Neuronal stem cell (in vitro differentiated cells): ENCODE measurements around the gene XPR1.
"Not testable (repeated sequence)": the region's sequence is repeated elsewhere in the genome, so short reads cannot be mapped to it uniquely, and the experiment has no call there.

ENCODE experiments used
- DNase-seq: peaks from one replicate; pipeline ENCODE4 v3.0.0-alpha.2; 2013; ENCODE audit warnings: low spot score
- H2AFZ ChIP-seq: one replicate; pipeline ENCODE4 v1.6.1; 2013; ENCODE audit warnings: mild to moderate bottlenecking, low read length, inconsistent platforms
- H2AK5ac ChIP-seq: 2 replicates; pipeline ENCODE4 v1.6.1; 2013; ENCODE audit warnings: low read depth, mild to moderate bottlenecking, inconsistent platforms, low read length, moderate library complexity, mixed read lengths
- H2BK120ac ChIP-seq: 2 replicates; pipeline ENCODE4 v1.6.1; 2013; ENCODE audit warnings: low read depth, mild to moderate bottlenecking, inconsistent platforms, low read length, moderate library complexity, mixed read lengths
- H2BK12ac ChIP-seq: one replicate; pipeline ENCODE4 v1.6.1; 2013; ENCODE audit warnings: low read length, inconsistent platforms
- H2BK15ac ChIP-seq: 2 replicates; pipeline ENCODE4 v1.6.1; 2013; ENCODE audit warnings: mild to moderate bottlenecking, low read length, inconsistent platforms, mixed read lengths
- H2BK5ac ChIP-seq: one replicate; pipeline ENCODE4 v1.6.1; 2013; ENCODE audit warnings: inconsistent platforms, mild to moderate bottlenecking, low read length, moderate library complexity
- H3K14ac ChIP-seq: one replicate; pipeline ENCODE4 v1.6.1; 2013; ENCODE audit warnings: low read length, inconsistent platforms
- H3K18ac ChIP-seq: 2 replicates; pipeline ENCODE4 v1.6.1; 2013; ENCODE audit warnings: low read length, inconsistent platforms
- H3K23ac ChIP-seq: 2 replicates; pipeline ENCODE4 v1.6.1; 2013; ENCODE audit warnings: low read depth, mild to moderate bottlenecking, mixed read lengths, low read length, inconsistent platforms; ENCODE audit not compliant: poor library complexity
- H3K27ac ChIP-seq: replicated peaks from 3 replicates; pipeline ENCODE4 v1.5.1; 2013; ENCODE audit warnings: low read length, inconsistent platforms
- H3K27me3 ChIP-seq, 3 experiments: 2 replicates each; pipeline ENCODE4 v1.6.1; 2013; ENCODE audit warnings: low read length in 3 of 3, mild to moderate bottlenecking in 2 of 3, inconsistent platforms in 1 of 3, low read depth in 1 of 3, mixed read lengths in 1 of 3, moderate library complexity in 1 of 3; ENCODE audit not compliant: control insufficient read depth in 3 of 3, insufficient read depth in 3 of 3
- H3K36me3 ChIP-seq, 2 donors: replicated peaks in 1 of 2; 2 replicates each; pipeline ENCODE4 v1.6.1; 2013; ENCODE audit warnings: low read length in 2 of 2; ENCODE audit not compliant: control insufficient read depth in 2 of 2, insufficient read depth in 2 of 2
- H3K4ac ChIP-seq: 2 replicates; pipeline ENCODE4 v1.6.1; 2013; ENCODE audit warnings: inconsistent platforms, mild to moderate bottlenecking, low read length, moderate library complexity
- H3K4me1 ChIP-seq, 2 donors: 1 replicate in 1 of 2; 2 replicates in 1 of 2; pipeline ENCODE4 v1.6.1; 2013; ENCODE audit warnings: low read length in 2 of 2, low read depth in 1 of 2; ENCODE audit not compliant: control insufficient read depth in 2 of 2, insufficient read depth in 1 of 2
- H3K4me2 ChIP-seq: one replicate; pipeline ENCODE4 v1.6.1; 2013; ENCODE audit warnings: mild to moderate bottlenecking, low read length, inconsistent platforms; ENCODE audit not compliant: insufficient read depth, poor library complexity, severe bottlenecking
- H3K4me3 ChIP-seq, 2 donors: 2 replicates each; pipeline ENCODE4 v1.5.1; 2013; ENCODE audit warnings: low read length in 2 of 2, mild to moderate bottlenecking in 2 of 2, inconsistent platforms in 1 of 2, moderate library complexity in 1 of 2
- H3K79me1 ChIP-seq: one replicate; pipeline ENCODE4 v1.6.1; 2013; ENCODE audit warnings: low read depth, mild to moderate bottlenecking, inconsistent platforms, low read length, moderate library complexity
- H3K9ac ChIP-seq: one replicate; pipeline ENCODE4 v1.6.1; 2013; ENCODE audit warnings: mild to moderate bottlenecking, low read depth, low read length, inconsistent platforms; ENCODE audit not compliant: poor library complexity
- H3K9me3 ChIP-seq, 2 donors: replicated peaks in 1 of 2; 2 replicates each; pipeline versions ENCODE3 to v1.6.1; 2013; ENCODE audit warnings: low read length in 2 of 2, mild to moderate bottlenecking in 2 of 2, inconsistent platforms in 1 of 2, low read depth in 1 of 2, mixed read lengths in 1 of 2, moderate library complexity in 1 of 2; ENCODE audit not compliant: control insufficient read depth in 2 of 2, insufficient read depth in 1 of 2
- H4K8ac ChIP-seq: one replicate; pipeline ENCODE4 v1.6.1; 2013; ENCODE audit warnings: low read depth, mild to moderate bottlenecking, inconsistent platforms, low read length, moderate library complexity
- H4K91ac ChIP-seq: one replicate; pipeline ENCODE4 v1.6.1; 2013; ENCODE audit warnings: low read length, low read depth, mild to moderate bottlenecking, inconsistent platforms; ENCODE audit not compliant: poor library complexity
- WGBS, 2 donors: extraction: QIAGEN DNeasy Blood & Tissue Kit; methylation state at CpG; one replicate each; pipeline ENCODE4 v1.1.7; 2013; ENCODE audit warnings: missing lambda C conversion rate in 2 of 2, mixed read lengths in 1 of 2; ENCODE audit not compliant: insufficient read length in 2 of 2, insufficient replicate concordance in 1 of 2; ENCODE audit errors: extremely low coverage in 2 of 2; 5-methylcytosine and 5-hydroxymethylcytosine counted together

XPR1 gene

GRCh38 chr1:180787628-180788307, 155.9 kb downstream of the XPR1 start:
- WGBS, 2 donors: no CpG with 5 or more reads among the region's 5 CpGs
- no peak overlapping the region for H3K18ac ChIP-seq
- H3K9me3 ChIP-seq: no peaks in the 10 kb centered on the region
- H3K4ac ChIP-seq: no peak overlapping the region
- H4K8ac ChIP-seq: no peak overlapping the region
- no peak overlapping the region for H3K4me2 ChIP-seq
- no peak for DNase-seq
- H2BK12ac ChIP-seq: no peak overlapping the region
- H3K79me1 ChIP-seq: peaks cover 2% of the 10 kb centered on the region
- no peak overlapping the region for H2BK15ac ChIP-seq
- H3K23ac ChIP-seq: no peak overlapping the region
- H2BK120ac ChIP-seq: no peak overlapping the region
- H3K9ac ChIP-seq: no peak overlapping the region
- no peaks in the 10 kb centered on the region for H3K4me1 ChIP-seq
- H3K27ac ChIP-seq: no peak overlapping the region
- H2AK5ac ChIP-seq: no peak overlapping the region
- peaks cover 0 to 19% of the 10 kb centered on the region in 2 donors for H3K36me3 ChIP-seq
- H3K27me3 ChIP-seq: no peaks in the 10 kb centered on the region
- H3K4me3 ChIP-seq: no peak overlapping the region
- no peak overlapping the region for H2AFZ ChIP-seq
- H2BK5ac ChIP-seq: no peak overlapping the region
- no peak overlapping the region for H4K91ac ChIP-seq
- no peak overlapping the region for H3K14ac ChIP-seq

- no peaks in the 10 kb centered on the region for H3K4me1 ChIP-seq
- H3K4ac ChIP-seq: no peak overlapping the region
- no peak overlapping the region for H2BK15ac ChIP-seq
- no peak overlapping the region for H4K8ac ChIP-seq
- H3K9ac ChIP-seq: no peak overlapping the region
- no peak overlapping the region for H4K91ac ChIP-seq
- H3K4me3 ChIP-seq: no peak overlapping the region
- peaks cover 0 to 19% of the 10 kb centered on the region in 2 donors for H3K36me3 ChIP-seq
- H2BK12ac ChIP-seq: no peak overlapping the region
- H3K23ac ChIP-seq: no peak overlapping the region
- DNase-seq: no peak
- H3K9me3 ChIP-seq: no peaks in the 10 kb centered on the region
- no peak overlapping the region for H2BK5ac ChIP-seq
- no peak overlapping the region for H3K27ac ChIP-seq
- no peak overlapping the region for H3K18ac ChIP-seq
- H3K27me3 ChIP-seq: no peaks in the 10 kb centered on the region
- no peak overlapping the region for H3K14ac ChIP-seq
- no peak overlapping the region for H2BK120ac ChIP-seq
- H3K4me2 ChIP-seq: no peak overlapping the region
- H2AK5ac ChIP-seq: no peak overlapping the region
- H2AFZ ChIP-seq: no peak overlapping the region
- H3K79me1 ChIP-seq: peaks cover 2% of the 10 kb centered on the region
Observed at GRCh38 chr1:180789460-180789859, 157.6 kb downstream of the XPR1 start.

- not testable (repeated sequence) for H3K4me3 ChIP-seq, H3K18ac ChIP-seq, H2BK15ac ChIP-seq, H3K9ac ChIP-seq, H3K4me2 ChIP-seq, H4K8ac ChIP-seq, H2BK5ac ChIP-seq, H4K91ac ChIP-seq, H3K4ac ChIP-seq, H3K9me3 ChIP-seq, H2BK12ac ChIP-seq, H3K27me3 ChIP-seq, H3K14ac ChIP-seq, H3K23ac ChIP-seq, H2AFZ ChIP-seq, H2BK120ac ChIP-seq, H3K4me1 ChIP-seq, H3K79me1 ChIP-seq, DNase-seq, H3K27ac ChIP-seq, H2AK5ac ChIP-seq
- WGBS, 2 donors: no CpG with 5 or more reads among the region's 2 CpGs
- H3K36me3 ChIP-seq: peaks cover 0 to 19% of the 10 kb centered on the region in 2 donors
Observed at GRCh38 chr1:180791152-180791551, 159.3 kb downstream of the XPR1 start.

- Histone ChIP-seq H3K18ac (no peak overlapping the region), H2AK5ac (no peak overlapping the region), H3K23ac (no peak overlapping the region), H3K4ac (no peak overlapping the region), H4K8ac (no peak overlapping the region), H2BK12ac (no peak overlapping the region), H2BK5ac (no peak overlapping the region), H3K9ac (no peak overlapping the region), H3K14ac (no peak overlapping the region), H2BK15ac (no peak overlapping the region), H3K4me1 (no peaks in the 10 kb centered on the region), H2AFZ (no peak overlapping the region), H3K79me1 (no peaks in the 10 kb centered on the region), H2BK120ac (no peak overlapping the region), H3K27ac (no peak overlapping the region), H3K36me3 (peaks cover 0 to 19% of the 10 kb centered on the region in 2 donors), H3K4me2 (no peak overlapping the region), H3K9me3 (no peaks in the 10 kb centered on the region), H3K4me3 (no peak overlapping the region), H3K27me3 (no peaks in the 10 kb centered on the region), H4K91ac (no peak overlapping the region)
- DNase-seq: no peak
- no CpG with 5 or more reads among the region's 3 CpGs for WGBS, 2 donors
Observed at GRCh38 chr1:180791806-180792205, 160.0 kb downstream of the XPR1 start.
